Nephron (organoid): Measurements from ENCODE around the gene HOPX.
"Not testable (repeated sequence)": the region's sequence is repeated elsewhere in the genome, so short reads cannot be mapped to it uniquely, and the experiment has no call there.

ENCODE experiments used
- H3K27ac Mint-ChIP-seq, 3 experiments: 2 replicates each; pipeline ENCODE4 v1.8.0; 2020; ENCODE audit warnings: mixed read lengths in 3 of 3, mild to moderate bottlenecking in 2 of 3, moderate library complexity in 1 of 3
- H3K27me3 Mint-ChIP-seq: 2 replicates; pipeline ENCODE4 v1.8.0; 2021; ENCODE audit warnings: low read depth, mild to moderate bottlenecking, moderate library complexity, mixed read lengths
- H3K36me3 Mint-ChIP-seq: 2 replicates; pipeline ENCODE4 v1.8.0; 2020; ENCODE audit warnings: low read depth, mixed read lengths
- H3K4me1 Mint-ChIP-seq: 2 replicates; pipeline ENCODE4 v1.8.0; 2020; ENCODE audit warnings: mixed read lengths
- H3K4me3 Mint-ChIP-seq, 3 experiments: 2 replicates each; pipeline ENCODE4 v1.8.0; 2020; ENCODE audit warnings: mild to moderate bottlenecking in 3 of 3, mixed read lengths in 3 of 3, moderate library complexity in 2 of 3
- H3K9me3 Mint-ChIP-seq: 2 replicates; pipeline ENCODE4 v1.8.0; 2020; ENCODE audit warnings: mixed read lengths
- CTCF ChIP-seq, 3 experiments: fragments of 200-600 bp; sonication (generic); IDR thresholded peaks; one replicate each; pipeline ENCODE4 v1.5.0; 2021; ENCODE audit warnings: antibody characterized with exemption in 3 of 3; ENCODE audit not compliant: unreplicated experiment in 3 of 3

Gene HOPX

DNA sequence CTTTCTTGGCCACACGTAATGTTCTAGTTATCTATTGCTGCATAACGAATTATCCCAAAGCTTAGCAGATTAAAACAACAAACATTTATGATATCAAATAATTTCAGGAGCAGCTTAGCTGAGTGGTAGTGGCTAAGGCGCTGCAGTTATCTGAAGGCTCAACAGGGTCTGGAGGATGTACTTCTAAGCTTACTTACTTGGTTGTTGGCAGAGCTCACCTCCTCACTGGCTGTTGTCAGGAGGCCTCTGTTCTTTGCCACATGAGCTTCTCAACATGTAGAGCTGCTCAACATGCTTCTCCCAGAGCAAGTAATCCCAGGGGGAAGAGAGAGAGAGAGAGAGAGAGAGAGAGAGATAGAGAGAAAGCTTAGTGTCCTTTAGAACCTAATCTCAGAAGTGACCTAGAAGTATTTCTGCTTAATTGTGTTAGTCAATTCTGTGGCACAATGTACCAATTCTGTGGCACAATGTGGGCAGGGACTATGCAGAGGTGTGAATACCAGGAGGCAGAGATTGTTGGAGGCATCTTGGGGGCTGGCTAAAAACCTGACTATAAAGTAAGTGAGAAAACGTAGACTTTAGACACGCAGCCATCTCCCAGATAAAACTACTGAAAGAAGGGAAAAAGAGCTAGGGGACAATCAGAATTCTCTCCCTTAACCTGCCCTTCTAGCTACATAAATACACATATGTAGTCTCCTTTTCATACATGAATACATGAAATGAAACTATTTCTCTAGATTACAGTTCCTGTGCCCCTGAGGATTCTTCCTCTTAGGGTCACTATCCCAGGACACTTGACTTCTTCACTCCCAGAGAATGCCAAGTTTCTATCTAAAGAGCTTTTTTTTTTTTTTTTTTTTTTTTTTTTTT, 40.2 kb downstream of the HOPX start:
- Mint-ChIP-seq H3K27me3 (peaks cover 6% of the 10 kb centered on the region), H3K4me3 (no peak overlapping the region), H3K36me3 (no peaks in the 10 kb centered on the region), H3K4me1 (peaks cover 16% of the 10 kb centered on the region), H3K27ac (peak overlapping the region in 1 of 3 experiments; percentile 74), H3K9me3 (peaks cover 6% of the 10 kb centered on the region)
- no peak for TF ChIP-seq CTCF (IDR thresholded peaks at IDR 0.05; ENCODE audit: unreplicated experiment in 3 of 3)

GRCh38 chr4:56637791-56638190, 43.3 kb downstream of the HOPX start:
- H3K4me1 Mint-ChIP-seq = peaks cover 16% of the 10 kb centered on the region
- peaks cover 6% of the 10 kb centered on the region for H3K27me3 Mint-ChIP-seq
- H3K4me3 Mint-ChIP-seq = no peak overlapping the region
- H3K9me3 Mint-ChIP-seq = peaks cover 13% of the 10 kb centered on the region
- peaks cover 5% of the 10 kb centered on the region for H3K36me3 Mint-ChIP-seq
- TF ChIP-seq CTCF (IDR thresholded peaks at IDR 0.05; ENCODE audit: unreplicated experiment in 3 of 3) = no peak
- H3K27ac Mint-ChIP-seq = no peak overlapping the region

GRCh38 chr4:56637154-56637553, 43.9 kb downstream of the HOPX start:
- TF ChIP-seq CTCF (IDR thresholded peaks at IDR 0.05; ENCODE audit: unreplicated experiment in 3 of 3) = no peak
- peaks cover 13% of the 10 kb centered on the region for H3K9me3 Mint-ChIP-seq
- peaks cover 16% of the 10 kb centered on the region for H3K4me1 Mint-ChIP-seq
- H3K27me3 Mint-ChIP-seq = peaks cover 6% of the 10 kb centered on the region
- H3K4me3 Mint-ChIP-seq = no peak overlapping the region
- H3K27ac Mint-ChIP-seq = no peak overlapping the region
- peaks cover 5% of the 10 kb centered on the region for H3K36me3 Mint-ChIP-seq

DNA sequence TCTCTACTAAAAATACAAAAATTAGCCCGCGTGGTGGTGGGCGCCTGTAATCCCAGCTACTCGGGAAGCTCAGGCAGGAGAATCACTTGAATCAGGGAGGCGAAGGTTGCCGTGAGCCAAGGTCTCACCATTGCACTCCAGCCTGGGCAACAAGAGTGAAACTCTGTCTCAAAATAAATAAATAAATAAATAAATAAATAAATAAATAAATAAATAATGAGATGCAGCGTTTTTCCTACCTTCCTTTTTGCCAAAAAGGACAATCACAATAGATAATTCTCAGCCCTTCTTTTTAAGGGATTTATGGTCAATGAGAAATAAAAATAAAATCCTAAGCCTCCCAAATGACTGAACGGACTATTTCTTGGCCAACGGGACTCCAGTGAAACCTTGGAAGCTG, 46.1 kb downstream of the HOPX start:
- H3K36me3 Mint-ChIP-seq = not testable (repeated sequence)

GRCh38 chr4:56633486-56633885, 47.6 kb downstream of the HOPX start:
- no peak overlapping the region for H3K4me3 Mint-ChIP-seq
- peaks cover 24% of the 10 kb centered on the region for H3K9me3 Mint-ChIP-seq
- H3K27ac Mint-ChIP-seq = no peak overlapping the region
- H3K27me3 Mint-ChIP-seq = no peaks in the 10 kb centered on the region
- H3K36me3 Mint-ChIP-seq = peaks cover 5% of the 10 kb centered on the region
- TF ChIP-seq CTCF (IDR thresholded peaks at IDR 0.05; ENCODE audit: unreplicated experiment in 3 of 3) = no peak
- peaks cover 8% of the 10 kb centered on the region for H3K4me1 Mint-ChIP-seq

More for the DNA sequence above, 46.1 kb downstream of the HOPX start:
- H3K4me1 Mint-ChIP-seq, H3K4me3 Mint-ChIP-seq, H3K27ac Mint-ChIP-seq, H3K27me3 Mint-ChIP-seq: not testable (repeated sequence)
- H3K9me3 Mint-ChIP-seq = peaks cover 21% of the 10 kb centered on the region

DNA sequence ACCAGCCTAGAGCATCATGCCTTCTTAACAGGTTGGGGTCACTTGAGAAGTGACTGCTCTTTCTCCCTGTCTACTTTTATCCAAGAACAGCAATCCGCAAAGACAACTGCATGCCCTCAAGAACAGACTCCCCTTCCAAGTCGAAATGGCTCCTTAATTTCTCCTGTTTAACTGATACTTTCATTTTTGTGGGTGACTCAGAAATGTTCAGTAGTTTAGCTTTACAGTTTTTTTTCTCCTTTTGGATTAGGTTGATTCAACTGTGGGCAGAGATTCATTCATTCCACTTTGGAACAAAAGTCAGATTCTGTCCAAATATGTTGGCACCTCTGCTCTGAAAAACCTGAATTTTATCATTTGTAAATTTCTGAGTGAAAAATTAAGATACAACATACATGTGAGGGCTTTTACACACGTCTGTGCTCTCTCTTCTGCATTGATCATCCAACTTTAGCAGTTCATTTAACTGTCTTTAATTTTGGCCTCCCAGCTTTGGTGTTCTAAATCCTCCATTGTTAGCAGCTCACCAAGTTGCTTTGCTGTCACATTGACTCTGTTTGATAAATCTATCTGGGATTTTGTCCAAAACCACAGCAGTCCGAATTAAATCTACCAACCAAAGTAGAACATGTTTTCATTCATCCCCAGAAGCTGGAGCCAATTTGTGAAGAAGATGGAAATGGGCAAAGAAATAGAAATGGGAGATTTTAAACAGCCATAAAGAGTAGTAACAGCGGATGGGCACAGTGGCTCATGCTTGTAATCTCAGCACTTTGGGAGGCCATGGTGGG, 50.0 kb downstream of the HOPX start:
- Mint-ChIP-seq H3K9me3 (peaks cover 28% of the 10 kb centered on the region), H3K4me1 (peaks cover 17% of the 10 kb centered on the region), H3K27ac (peak overlapping the region in 2 of 3 experiments; percentile 8 to 63), H3K36me3 (peaks cover 5% of the 10 kb centered on the region), H3K27me3 (no peaks in the 10 kb centered on the region), H3K4me3 (no peak overlapping the region)
- TF ChIP-seq CTCF (IDR thresholded peaks at IDR 0.05; ENCODE audit: unreplicated experiment in 3 of 3) = no peak
